Measurements from ENCODE around the gene MLLT10. TPM values are rescaled to one million over a fixed set of nuclear protein-coding genes. Genes with fewer than 3 reads are reported as not detected.

MLLT10 gene
- total and polyA plus RNA-seq, 12 donors = 8.5 to 41.1 (median 24.6) TPM

DNA sequence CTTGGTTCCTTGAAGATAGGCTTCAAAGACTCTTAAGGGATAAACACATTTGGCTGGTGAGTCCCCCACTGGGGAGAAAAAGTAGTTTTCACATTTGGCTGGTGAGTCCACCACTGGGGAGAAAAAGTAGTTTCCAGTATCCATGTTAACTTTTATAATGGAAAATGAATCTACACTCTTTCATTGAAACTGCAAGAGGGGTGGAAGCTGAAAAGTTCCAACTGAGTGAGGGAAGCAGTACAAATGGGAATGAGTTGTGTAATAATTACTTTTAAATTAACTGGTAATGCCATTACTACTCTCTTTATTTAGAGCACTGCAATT is 153.9 kb downstream of the MLLT10 start:
- Histone ChIP-seq H3K9me3 (no peaks in the 10 kb centered on the region), H3K4me1 (peaks cover 0 to 4% (median 0%) of the 10 kb centered on the region in 9 donors), H3K27me3 (no peaks in the 10 kb centered on the region), H3K4me3 (no peak overlapping the region), H3K36me3 (peaks cover 0 to 57% (median 0%) of the 10 kb centered on the region in 9 donors), H3K27ac (no peak overlapping the region)
- intact Hi-C loops (cut with DNase I) = no loop called here
- no peak for TF ChIP-seq CTCF (IDR thresholded peaks at IDR 0.05)
- ATAC-seq (no peak), DNase-seq (no peak)

DNA sequence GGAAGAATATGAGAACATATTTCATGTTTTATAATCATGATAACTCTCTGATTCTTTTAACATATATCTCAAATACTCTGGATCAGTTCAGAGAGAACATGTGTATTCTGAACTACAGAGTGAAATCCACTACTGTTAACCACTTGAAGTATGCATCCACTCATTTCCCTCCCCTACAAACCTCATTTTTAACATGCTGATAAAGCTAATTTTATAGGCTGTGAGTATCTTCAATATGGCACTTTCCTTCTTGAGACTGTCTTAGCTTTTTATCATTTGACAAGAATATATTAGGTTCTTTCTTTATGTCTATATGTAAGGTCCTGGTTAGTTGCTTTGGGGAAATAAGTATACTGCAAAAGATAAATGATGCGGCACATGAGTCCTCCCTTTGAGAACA is 154.8 kb downstream of the MLLT10 start:
- Histone ChIP-seq H3K36me3 (peaks cover 0 to 55% (median 0%) of the 10 kb centered on the region in 9 donors), H3K27me3 (no peaks in the 10 kb centered on the region), H3K27ac (no peak overlapping the region), H3K4me1 (peaks cover 0 to 4% (median 0%) of the 10 kb centered on the region in 9 donors), H3K9me3 (no peaks in the 10 kb centered on the region), H3K4me3 (no peak overlapping the region)
- ATAC-seq (no peak), DNase-seq (no peak)
- TF ChIP-seq CTCF (IDR thresholded peaks at IDR 0.05) = no peak
- intact Hi-C loops (cut with DNase I) = no loop called here
- WGBS, 2 donors = 97 to 100% methylated on average over 1 of the region's 1 CpG

DNA sequence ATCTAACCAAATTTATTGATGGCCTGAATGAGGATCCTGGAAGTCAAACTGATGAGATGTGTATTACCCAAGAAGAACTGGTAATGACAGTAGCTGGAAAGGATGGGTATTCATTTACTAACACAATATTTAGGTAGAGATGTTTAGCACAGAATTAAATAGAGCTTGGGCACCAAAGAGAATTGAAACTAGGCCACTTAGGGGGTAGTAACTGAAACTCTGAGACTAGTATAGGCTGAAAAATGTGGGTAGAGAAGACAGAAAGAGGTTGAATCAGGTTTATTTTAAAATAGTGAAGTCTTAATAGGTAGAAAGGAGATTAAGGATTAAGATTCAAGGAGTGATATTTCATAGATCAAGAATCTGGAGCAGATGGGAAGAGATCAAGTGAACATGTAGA is 155.8 kb downstream of the MLLT10 start:
- TF ChIP-seq CTCF (IDR thresholded peaks at IDR 0.05) = no peak

DNA sequence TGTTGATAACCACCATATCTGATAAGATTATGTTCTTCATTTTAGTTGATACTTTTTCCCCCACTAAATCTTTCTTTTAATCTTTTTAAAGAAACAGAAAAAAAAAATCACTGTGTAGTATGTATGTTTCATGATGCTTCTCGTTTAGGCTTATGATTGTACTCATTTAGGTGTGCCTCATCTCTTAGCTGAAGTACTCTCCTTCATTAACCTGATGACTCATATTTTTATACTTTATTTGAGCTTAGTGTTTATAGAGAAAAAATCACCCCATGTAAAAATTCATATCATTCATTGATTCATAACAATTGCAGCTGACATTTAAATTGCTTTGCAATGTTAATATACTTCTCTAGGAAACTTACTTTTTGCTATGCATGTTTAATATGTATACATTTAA is 158.9 kb downstream of the MLLT10 start:
- intact Hi-C loops (cut with DNase I) = no loop called here
- H3K27ac ChIP-seq = no peak overlapping the region
- WGBS, 2 donors = 83 to 85% methylated on average over 1 of the region's 1 CpG

More for the DNA sequence above, 155.8 kb downstream of the MLLT10 start:
- Histone ChIP-seq H3K4me3 (no peak overlapping the region), H3K36me3 (peaks cover 0 to 47% (median 0%) of the 10 kb centered on the region in 9 donors), H3K27ac (no peak overlapping the region), H3K27me3 (no peaks in the 10 kb centered on the region), H3K9me3 (no peaks in the 10 kb centered on the region), H3K4me1 (peaks cover 0 to 8% (median 0%) of the 10 kb centered on the region in 9 donors)
- no peak for ATAC-seq
- intact Hi-C loops (cut with DNase I) = no loop called here
- DNase-seq = no peak

More for the DNA sequence above, 158.9 kb downstream of the MLLT10 start:
- TF ChIP-seq CTCF (IDR thresholded peaks at IDR 0.05) = no peak
- DNase-seq (no peak), ATAC-seq (no peak)
- H3K36me3 ChIP-seq = peaks cover 0 to 42% (median 0%) of the 10 kb centered on the region in 9 donors
- no peak overlapping the region for H3K4me3 ChIP-seq
- H3K4me1 ChIP-seq = peaks cover 0 to 19% (median 0%) of the 10 kb centered on the region in 9 donors
- no peaks in the 10 kb centered on the region for H3K27me3 ChIP-seq
- H3K9me3 ChIP-seq = no peaks in the 10 kb centered on the region

Data from heart right ventricle (tissue), 16 donors.